GM21423 (cell line): ENCODE data around the gene ZC3H12D.
"Not testable (repeated sequence)": the region's sequence is repeated elsewhere in the genome, so short reads cannot be mapped to it uniquely, and the experiment has no call there.

ENCODE experiments used
- ATAC-seq: cut with Tn5 transposase; IDR thresholded peaks from one replicate; pipeline ENCODE4 v1.9.1; 2021; ENCODE audit warnings: mild to moderate bottlenecking, moderate library complexity; ENCODE audit not compliant: unreplicated experiment

The ZC3H12D gene

GRCh38 chr6:149483849-149484655 lies 762 bp downstream of the ZC3H12D start:
- ATAC-seq = no peak

- ATAC-seq = no peak
These were observed 1.5 kb downstream of the ZC3H12D start for GRCh38 chr6:149483334-149483725.

DNA sequence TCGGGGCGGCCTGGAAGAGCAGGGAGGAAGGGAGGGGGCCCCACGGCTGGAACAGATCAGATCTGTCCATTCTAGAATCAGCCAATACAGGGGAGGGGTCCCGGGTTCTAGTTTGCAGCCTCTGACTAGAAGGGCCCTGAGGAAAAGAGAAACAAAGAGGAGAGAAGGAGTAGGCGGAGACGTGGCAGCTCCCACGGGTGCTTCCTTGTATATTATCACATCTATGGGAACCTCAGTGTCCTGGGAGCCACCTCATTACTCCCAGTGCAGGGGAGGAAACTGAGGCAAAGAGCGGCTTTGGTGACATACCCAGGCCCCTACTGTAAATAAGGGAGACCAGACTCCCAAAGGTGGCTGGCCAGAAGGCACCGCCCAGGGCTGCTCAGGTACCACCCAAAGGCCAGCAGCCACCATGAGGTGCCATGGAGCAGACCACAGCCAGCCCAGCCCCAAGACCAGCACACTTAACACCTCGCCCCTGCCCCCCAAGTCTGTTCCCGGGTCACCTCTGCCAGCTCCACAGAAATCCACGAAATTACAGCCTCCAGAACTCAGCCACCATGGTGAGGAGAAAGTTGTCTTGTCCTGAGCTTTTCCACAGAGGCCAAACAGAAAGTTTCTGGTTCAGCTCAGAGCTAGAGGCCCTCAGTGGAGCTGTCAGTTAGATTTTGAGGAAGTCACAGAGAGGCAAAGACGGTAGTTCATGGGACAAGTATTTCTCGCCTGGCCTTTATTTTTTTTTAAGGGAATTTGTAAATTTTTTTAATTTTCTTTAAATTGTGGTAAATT lies 2.1 kb downstream of the ZC3H12D start:
- no peak for ATAC-seq

DNA sequence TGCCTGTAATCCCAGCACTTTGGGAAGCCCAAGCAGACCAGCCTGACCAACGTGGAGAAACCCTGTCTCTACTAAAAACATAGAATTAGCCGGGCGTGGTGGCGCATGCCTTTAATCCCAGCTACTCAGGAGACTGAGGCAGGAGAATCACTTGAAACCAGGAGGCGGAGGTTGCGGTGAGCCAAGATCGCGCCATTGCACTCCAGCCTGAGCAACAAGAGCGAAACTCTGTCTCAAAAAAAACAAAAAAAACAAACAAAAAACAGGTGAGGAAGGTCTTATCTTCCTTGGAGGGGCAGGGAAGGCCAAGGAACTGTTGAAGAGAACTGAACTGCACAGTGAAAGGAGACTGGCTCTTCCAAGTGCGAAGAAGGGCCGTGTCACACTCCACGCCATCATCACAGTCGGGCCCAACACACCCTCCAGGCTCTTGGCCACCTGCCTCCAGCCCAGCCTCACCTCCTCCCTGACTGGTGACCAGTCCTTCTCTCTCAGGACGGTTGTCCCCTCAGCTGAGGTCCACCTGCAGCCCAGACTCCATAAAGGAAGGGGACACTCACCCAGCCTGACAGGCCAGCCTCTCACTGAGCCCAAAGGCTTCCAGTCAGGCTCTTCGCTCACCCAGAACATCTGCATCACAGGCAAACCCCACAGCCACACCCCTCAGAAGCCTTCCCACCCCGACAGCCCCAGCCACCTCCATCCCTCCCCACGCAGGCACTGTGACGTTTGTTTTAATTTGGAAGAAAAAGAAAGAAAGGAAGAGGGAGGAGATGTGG lies 4.1 kb downstream of the ZC3H12D start:
- no peak for ATAC-seq

DNA sequence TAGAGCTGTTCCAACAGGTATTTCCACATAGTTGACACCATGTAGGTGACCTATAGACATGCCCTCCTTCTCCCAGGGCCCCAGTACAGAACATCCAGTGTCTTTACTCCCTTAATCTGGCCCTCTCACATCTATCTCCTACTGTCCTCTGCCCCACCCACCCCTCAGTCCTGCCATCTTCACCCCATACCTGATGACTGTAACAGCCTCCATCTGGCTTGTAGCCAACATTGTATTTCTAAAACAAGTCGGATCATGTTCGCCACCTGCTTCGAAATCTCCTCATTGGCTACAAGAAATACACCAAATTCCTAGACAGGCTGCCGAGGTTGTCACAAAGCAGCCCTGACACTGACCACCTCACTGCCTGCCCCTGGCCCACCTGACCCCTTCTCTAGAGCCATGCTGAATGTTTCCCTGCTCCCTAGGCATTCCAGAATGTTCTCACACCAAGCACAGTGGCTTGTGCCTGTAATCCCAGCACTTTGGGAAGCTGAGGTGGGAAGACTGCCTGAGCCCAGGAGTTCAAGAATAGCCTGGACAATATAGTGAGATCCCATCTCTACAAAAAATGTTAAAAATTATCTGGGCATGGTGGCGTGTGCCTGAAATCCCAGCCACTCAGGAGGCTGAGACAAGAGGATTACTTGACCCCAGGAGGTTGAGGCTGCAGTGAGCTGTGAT lies 6.0 kb downstream of the ZC3H12D start:
- ATAC-seq = no peak

GRCh38 chr6:149477544-149477943 lies 7.3 kb downstream of the ZC3H12D start:
- no peak for ATAC-seq

- ATAC-seq = no peak
These were observed 7.9 kb downstream of the ZC3H12D start for GRCh38 chr6:149476789-149477455.

DNA sequence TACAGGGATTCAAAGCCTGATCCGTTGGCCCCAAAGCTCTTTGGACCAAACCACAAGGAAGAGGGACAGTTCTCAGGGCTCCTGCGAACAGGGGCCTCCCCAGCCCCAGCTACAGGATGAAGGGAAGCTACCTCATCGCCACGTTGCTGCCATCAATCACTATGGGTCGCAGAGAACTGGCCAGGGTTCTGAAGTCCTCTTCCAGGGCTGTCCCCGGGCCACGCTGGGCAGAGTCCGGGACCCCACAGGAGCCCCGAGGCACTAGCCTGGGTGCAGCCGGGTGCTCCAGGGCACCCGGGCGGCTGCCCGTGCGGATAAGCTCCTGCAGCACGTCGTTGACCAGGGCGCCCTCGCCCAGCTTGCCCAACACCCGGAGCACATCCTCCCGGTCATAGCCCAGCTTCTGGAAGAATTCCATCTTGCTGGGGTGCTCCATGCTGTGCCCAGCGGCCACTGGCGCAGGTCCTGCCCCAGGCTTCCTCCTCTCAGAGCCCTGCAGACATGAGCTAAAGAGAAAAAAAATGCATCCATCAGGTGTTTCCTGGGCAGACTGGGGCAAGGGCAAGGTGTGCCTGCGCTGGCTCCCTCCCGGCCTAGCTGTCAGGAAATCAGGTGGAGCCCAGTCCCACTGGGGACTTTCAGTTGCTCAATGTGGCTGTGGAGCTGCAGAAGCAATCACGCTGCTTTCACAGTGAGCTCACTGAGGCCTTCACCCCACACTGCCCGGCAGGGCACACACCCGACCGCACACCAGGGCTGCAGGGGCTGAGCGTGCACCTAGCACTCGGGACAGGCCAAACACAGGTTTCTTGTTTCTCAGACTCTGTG lies 10.5 kb downstream of the ZC3H12D start:
- ATAC-seq = peak; percentile 30

- ATAC-seq = peak; percentile 30
These were observed 11.4 kb downstream of the ZC3H12D start for GRCh38 chr6:149473080-149474052.

- ATAC-seq = no peak
These were observed 12.6 kb downstream of the ZC3H12D start for GRCh38 chr6:149472241-149472640.

DNA sequence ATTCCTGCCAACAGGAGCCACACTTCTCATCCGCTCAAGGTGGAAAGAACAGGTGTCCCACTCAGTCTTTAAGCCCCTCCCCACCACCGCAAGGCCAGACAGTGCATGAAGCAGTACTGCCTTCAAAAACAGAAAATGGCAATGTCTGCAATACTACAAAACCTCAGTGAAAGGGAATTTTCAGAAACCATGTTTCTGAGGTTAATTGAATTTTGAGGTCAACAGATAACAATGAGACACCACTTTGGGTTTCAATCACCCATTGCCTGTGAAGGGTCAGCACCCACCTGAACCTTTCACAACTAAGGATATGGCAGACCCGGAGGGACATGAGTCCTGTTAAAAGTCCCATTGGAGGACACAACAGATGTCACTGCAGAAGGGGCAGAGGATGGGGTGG lies 13.0 kb downstream of the ZC3H12D start:
- peak; percentile 28 for ATAC-seq

DNA sequence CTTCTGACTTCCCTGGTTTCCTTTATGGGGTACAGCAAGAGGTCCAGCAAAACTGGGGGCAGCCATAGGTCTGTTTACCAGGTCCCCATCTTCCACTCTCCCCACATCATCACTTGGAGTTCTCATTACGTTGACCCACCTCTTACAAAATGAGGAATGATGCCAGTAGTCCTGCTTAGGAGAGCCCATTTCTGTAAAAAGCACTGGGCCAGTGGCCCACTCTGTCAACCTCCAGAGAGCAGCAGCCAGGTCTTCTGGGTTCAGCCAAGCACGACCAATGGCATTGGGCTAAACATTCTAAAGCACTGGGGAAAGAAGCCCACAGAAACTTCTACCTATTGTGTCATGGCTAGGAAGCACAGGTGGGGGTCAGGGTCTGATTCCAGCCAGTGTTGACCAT lies 13.9 kb downstream of the ZC3H12D start:
- no peak for ATAC-seq

- peak; percentile 14 for ATAC-seq
These were observed 16.6 kb downstream of the ZC3H12D start for GRCh38 chr6:149468179-149468578.

DNA sequence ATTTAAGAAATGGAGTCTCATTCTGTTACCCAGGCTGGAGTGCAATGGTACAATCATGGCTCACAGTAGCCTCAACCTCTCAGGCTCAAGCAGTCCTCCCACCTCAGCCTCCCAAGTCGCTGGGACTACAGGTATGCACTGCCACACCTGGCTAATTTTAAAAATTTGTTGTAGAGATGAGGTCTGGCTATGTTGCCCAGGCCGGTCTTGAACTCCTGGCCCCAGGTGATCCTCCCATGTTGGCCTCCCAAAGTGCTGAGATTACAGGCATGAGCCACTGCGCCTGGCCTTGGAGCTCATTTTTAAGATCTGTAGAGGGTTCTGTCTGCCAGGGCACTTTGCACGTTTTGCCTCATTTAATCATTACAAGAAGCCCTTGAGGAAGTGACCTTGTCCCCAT lies 17.5 kb downstream of the ZC3H12D start:
- ATAC-seq = no peak

GRCh38 chr6:149464411-149464810 lies 20.4 kb downstream of the ZC3H12D start:
- ATAC-seq = no peak

- ATAC-seq = no peak
These were observed 21.0 kb downstream of the ZC3H12D start for GRCh38 chr6:149463781-149464180.

GRCh38 chr6:149462712-149463111 lies 22.1 kb downstream of the ZC3H12D start:
- ATAC-seq = not testable (repeated sequence)

- ATAC-seq = no peak
These were observed 23.1 kb downstream of the ZC3H12D start for GRCh38 chr6:149461670-149462069.
